Thyroid gland (tissue), 4 donors: Measurements from ENCODE around the gene CD96.

Source experiments
- CTCF ChIP-seq, 6 experiments: fragments of 200-600 bp in 3 of 6; fragments of 450-650 bp in 3 of 6; sonication (generic) in 3 of 6; IDR thresholded peaks; one replicate each; pipeline ENCODE4 v1.5.1; 2016 to 2019; ENCODE audit warnings: antibody characterized with exemption in 6 of 6, mild to moderate bottlenecking in 2 of 6, inconsistent platforms in 1 of 6, moderate library complexity in 1 of 6
- POLR2A ChIP-seq, 2 donors: fragments of 450-650 bp; IDR thresholded peaks; one replicate each; pipeline ENCODE4 v1.6.1; 2017; ENCODE audit warnings: antibody characterized with exemption in 2 of 2, mild to moderate bottlenecking in 2 of 2, moderate library complexity in 1 of 2

- TF ChIP-seq POLR2A (IDR thresholded peaks at IDR 0.05) = no peak
- TF ChIP-seq CTCF (IDR thresholded peaks at IDR 0.05) = no peak
Measured at GRCh38 chr3:111596328-111596727, 54.3 kb downstream of the CD96 start.
